Measurements from ENCODE around the gene ANP32A.

ANP32A gene

GRCh38 chr15:68787609-68788263 lies 33.0 kb downstream of the ANP32A start:
- peak overlapping the region; percentile 56 for H3K27ac ChIP-seq
- TF ChIP-seq CTCF (IDR thresholded peaks at IDR 0.05), result no peak
- no peak for TF ChIP-seq ZFX (IDR thresholded peaks at IDR 0.05; ENCODE audit: borderline replicate concordance)

GRCh38 chr15:68786753-68787152 lies 33.9 kb downstream of the ANP32A start:
- H3K27ac ChIP-seq, result no peak overlapping the region
- TF ChIP-seq CTCF (IDR thresholded peaks at IDR 0.05) (no peak), ZFX (IDR thresholded peaks at IDR 0.05; ENCODE audit: borderline replicate concordance) (no peak)

GRCh38 chr15:68785541-68785940 lies 35.2 kb downstream of the ANP32A start:
- H3K27ac ChIP-seq, result 0 out of 2 replicates have a peak overlapping the region, but pooled peaks have one; percentile 27
- no peak for TF ChIP-seq ZFX (IDR thresholded peaks at IDR 0.05; ENCODE audit: borderline replicate concordance)
- TF ChIP-seq CTCF (IDR thresholded peaks at IDR 0.05), result no peak

GRCh38 chr15:68784206-68784605 lies 36.5 kb downstream of the ANP32A start:
- no peak for TF ChIP-seq CTCF (IDR thresholded peaks at IDR 0.05)
- no peak for TF ChIP-seq ZFX (IDR thresholded peaks at IDR 0.05; ENCODE audit: borderline replicate concordance)
- no peak overlapping the region for H3K27ac ChIP-seq

- TF ChIP-seq CTCF (IDR thresholded peaks at IDR 0.05) (peak; percentile 64), ZFX (IDR thresholded peaks at IDR 0.05; ENCODE audit: borderline replicate concordance) (no peak)
- no peak overlapping the region for H3K27ac ChIP-seq
Observed at GRCh38 chr15:68783226-68784058, 37.3 kb downstream of the ANP32A start.

GRCh38 chr15:68782589-68783161 lies 38.0 kb downstream of the ANP32A start:
- no peak overlapping the region for H3K27ac ChIP-seq
- no peak for TF ChIP-seq ZFX (IDR thresholded peaks at IDR 0.05; ENCODE audit: borderline replicate concordance)

GRCh38 chr15:68781766-68782588 lies 38.7 kb downstream of the ANP32A start:
- TF ChIP-seq CTCF (IDR thresholded peaks at IDR 0.05), result no peak
- TF ChIP-seq ZFX (IDR thresholded peaks at IDR 0.05; ENCODE audit: borderline replicate concordance), result no peak
- H3K27ac ChIP-seq, result no peak overlapping the region
